ENCODE data around the gene TFF2.

TFF2 gene

DNA sequence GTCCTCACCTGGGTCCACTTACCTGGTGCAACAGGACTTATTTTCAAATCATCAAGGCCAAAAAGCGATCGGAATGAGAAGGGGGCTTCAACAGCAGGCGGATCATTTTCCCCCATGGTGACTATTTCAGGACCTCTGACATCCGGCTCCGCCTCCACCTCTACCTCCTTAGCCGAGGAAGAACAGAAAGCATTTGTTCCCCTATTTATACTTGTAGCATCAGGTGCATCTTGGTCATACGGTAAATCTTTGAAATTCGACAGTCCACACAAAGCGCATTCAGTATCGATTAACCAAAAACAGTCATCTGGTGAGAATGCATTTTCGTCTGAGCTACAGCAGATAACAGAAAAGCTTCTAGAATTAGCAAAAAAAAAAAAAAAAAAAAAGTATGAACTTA lies 44.5 kb upstream of the TFF2 start:
- TF ChIP-seq, protein P1, sequence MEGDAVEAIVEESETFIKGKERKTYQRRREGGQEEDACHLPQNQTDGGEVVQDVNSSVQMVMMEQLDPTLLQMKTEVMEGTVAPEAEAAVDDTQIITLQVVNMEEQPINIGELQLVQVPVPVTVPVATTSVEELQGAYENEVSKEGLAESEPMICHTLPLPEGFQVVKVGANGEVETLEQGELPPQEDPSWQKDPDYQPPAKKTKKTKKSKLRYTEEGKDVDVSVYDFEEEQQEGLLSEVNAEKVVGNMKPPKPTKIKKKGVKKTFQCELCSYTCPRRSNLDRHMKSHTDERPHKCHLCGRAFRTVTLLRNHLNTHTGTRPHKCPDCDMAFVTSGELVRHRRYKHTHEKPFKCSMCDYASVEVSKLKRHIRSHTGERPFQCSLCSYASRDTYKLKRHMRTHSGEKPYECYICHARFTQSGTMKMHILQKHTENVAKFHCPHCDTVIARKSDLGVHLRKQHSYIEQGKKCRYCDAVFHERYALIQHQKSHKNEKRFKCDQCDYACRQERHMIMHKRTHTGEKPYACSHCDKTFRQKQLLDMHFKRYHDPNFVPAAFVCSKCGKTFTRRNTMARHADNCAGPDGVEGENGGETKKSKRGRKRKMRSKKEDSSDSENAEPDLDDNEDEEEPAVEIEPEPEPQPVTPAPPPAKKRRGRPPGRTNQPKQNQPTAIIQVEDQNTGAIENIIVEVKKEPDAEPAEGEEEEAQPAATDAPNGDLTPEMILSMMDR (IDR thresholded peaks at IDR 0.05; ENCODE audit: low read depth, low read length, missing control alignments), result no peak
- H3K4me3 ChIP-seq (ENCODE audit: low read depth, low read length), result peak overlapping the region; percentile 62
- peak; percentile 53 for DNase-seq (ENCODE audit: low read depth)

DNA sequence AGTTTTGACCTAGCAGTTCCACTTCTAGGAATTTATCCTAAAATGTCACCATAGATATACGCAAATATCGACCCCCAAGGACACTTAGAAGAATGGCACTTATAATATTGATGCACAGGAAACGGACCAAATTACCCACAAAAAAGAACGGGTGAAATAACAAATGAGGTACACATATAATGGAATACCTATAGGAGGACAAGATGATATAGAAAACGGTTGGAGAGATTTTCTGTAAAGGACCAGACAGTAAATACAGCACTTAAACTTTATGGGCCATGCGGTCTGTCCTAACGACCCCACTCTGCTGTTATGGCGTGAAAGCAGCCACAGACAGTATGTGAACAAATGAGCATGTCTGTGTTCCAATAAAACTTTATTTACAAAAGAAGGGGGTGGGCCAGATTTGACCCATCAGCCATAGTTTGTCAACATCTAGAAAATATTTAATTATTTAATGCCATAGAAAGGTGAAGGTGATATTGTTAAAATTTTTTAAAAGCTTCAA lies 42.7 kb upstream of the TFF2 start:
- DNase-seq (ENCODE audit: low read depth), result no peak
- TF ChIP-seq, protein P1 (IDR thresholded peaks at IDR 0.05; ENCODE audit: low read depth, low read length, missing control alignments), result no peak
- peak overlapping the region; percentile 45 for H3K4me3 ChIP-seq (ENCODE audit: low read depth, low read length)

DNA sequence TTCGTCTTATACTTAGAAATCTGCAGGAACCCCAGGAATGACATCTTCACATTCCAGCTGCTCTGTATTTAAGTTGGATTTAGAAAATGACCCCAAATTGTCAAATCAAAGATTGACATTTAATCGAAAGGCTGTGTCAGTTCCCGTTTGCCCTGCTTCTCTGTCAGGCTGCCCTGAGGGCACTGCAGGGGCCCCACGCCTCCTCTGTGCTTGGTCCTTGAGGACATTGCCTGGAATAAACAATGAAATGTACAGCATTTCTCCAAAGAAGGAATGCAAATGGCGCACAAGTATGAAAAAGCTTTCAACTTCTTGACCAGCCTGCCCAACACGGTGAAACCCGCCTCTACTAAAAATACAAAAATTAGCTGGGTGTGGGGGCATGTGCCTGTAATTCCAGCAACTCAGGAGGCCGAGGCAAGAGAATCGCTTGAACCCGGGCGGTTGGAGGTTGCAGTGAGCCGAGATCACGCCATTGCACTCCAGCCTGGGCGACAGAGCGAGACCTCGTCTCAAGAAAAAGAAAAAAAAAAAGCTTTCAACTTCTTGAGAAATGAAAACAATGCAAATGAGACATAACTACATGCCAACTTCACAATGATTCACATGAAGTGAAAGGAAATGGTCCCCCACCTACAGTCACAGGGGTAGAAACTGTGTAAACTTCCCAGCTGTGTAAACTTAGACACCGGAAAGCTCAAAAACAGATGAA lies 42.1 kb upstream of the TFF2 start:
- H3K4me3 ChIP-seq (ENCODE audit: low read depth, low read length), result peak overlapping the region; percentile 45
- TF ChIP-seq, protein P1 (IDR thresholded peaks at IDR 0.05; ENCODE audit: low read depth, low read length, missing control alignments), result no peak
- DNase-seq (ENCODE audit: low read depth), result peak; percentile 86

DNA sequence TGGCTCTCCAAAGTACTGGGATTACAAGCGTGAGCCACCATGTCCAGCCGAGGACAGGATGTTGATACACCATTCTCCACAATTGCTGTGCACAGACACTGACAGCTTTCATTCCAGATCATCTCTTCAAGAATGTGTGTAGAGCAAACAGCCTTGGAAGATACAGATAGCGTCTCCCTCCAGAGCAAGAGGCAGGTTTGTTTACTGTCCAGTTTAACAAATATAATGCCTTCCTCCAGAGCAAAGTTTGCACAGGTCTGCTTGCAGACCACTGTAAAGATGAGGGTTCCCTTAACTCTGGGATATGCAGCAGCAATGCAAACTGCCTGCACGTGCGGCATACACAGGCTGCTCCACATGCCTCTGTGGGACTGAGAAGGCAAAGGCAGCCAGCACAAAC lies 40.5 kb upstream of the TFF2 start:
- no peak for DNase-seq (ENCODE audit: low read depth)
- no peak overlapping the region for H3K4me3 ChIP-seq (ENCODE audit: low read depth, low read length)
- TF ChIP-seq, protein P1 (IDR thresholded peaks at IDR 0.05; ENCODE audit: low read depth, low read length, missing control alignments), result no peak

DNA sequence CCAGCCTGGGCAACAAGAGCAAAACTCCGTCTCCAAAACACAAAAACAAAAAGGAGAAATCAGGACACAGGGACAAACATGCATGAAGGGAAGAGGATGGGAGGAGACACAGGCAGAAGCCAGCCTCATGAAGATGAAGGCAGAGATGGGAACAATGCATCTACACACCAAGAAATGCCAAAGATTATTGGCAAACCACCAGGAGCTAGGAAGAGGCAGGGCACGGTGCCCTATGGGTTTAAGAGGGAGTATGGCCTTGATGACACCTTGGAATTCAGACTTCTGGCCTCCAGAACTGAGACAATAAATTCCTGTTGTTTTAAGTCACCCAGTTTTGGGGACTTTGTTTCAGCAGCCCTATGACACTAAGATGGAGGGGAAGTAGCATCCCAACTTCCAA lies 39.9 kb upstream of the TFF2 start:
- no peak overlapping the region for H3K4me3 ChIP-seq (ENCODE audit: low read depth, low read length)
- TF ChIP-seq, protein P1 (IDR thresholded peaks at IDR 0.05; ENCODE audit: low read depth, low read length, missing control alignments), result no peak
- DNase-seq (ENCODE audit: low read depth), result no peak

DNA sequence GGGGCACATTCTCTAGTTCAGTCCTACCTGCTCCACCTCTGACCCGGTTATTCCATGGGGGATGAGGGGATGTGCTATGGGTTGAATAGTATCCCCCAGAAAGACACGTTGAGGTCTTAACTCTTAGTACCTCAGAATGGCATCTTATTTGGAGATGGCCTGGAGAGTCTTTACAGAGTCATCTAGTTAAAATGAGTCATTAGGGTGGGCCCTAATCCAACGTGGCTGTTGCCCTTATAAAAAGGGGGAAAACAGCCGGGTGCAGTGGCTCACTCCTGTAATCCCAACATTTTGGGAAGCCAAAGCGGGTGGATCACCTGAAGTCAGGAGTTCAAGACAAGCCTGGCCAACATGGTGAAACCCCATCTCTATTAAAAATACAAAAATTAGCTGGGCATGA lies 39.4 kb upstream of the TFF2 start:
- TF ChIP-seq, protein P1 (IDR thresholded peaks at IDR 0.05; ENCODE audit: low read depth, low read length, missing control alignments), result no peak
- H3K4me3 ChIP-seq (ENCODE audit: low read depth, low read length), result no peak overlapping the region
- no peak for DNase-seq (ENCODE audit: low read depth)

DNA sequence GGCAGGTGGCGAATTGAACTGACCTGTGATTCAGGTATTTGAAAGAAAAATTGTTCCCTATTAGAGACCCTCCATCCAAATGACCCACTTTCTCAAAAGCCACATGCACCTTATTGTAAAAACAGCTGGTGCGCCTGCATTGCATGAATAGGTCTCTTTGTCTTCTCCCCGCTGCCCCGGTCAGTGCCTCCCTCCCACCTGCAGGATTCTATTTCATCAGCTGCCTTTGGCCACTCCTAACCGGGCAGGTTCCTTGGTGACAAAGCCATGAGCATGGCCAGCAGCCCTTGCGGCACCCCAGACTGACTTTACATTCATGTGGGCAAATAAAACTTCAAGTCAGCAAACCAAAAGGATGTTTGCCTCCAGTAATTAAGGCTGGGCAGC lies 38.6 kb upstream of the TFF2 start:
- no peak for DNase-seq (ENCODE audit: low read depth)
- TF ChIP-seq, protein P1 (IDR thresholded peaks at IDR 0.05; ENCODE audit: low read depth, low read length, missing control alignments), result no peak
- no peak overlapping the region for H3K4me3 ChIP-seq (ENCODE audit: low read depth, low read length)

Measured in GM12864 (cell line).